SJCRH30 (cell line): ENCODE measurements around the gene PDE3A. TPM values are rescaled to one million over a fixed set of nuclear protein-coding genes. Genes with fewer than 3 reads are reported as not detected.

ENCODE experiments used
- DNase-seq, 2 experiments: peaks; one replicate each; pipeline ENCODE4 v3.0.0-alpha.2; 2015 to 2020
- H3K27ac ChIP-seq: fragments of 250-450 bp; sonication (Bioruptor Pico); 2 replicates; pipeline ENCODE4 v1.5.1; 2020; ENCODE audit warnings: mild to moderate bottlenecking, moderate library complexity
- H3K27me3 ChIP-seq: fragments of 250-450 bp; sonication (Bioruptor Pico); 2 replicates; pipeline ENCODE4 v1.5.1; 2020; ENCODE audit warnings: mild to moderate bottlenecking, moderate library complexity
- H3K36me3 ChIP-seq: fragments of 250-450 bp; sonication (Bioruptor Pico); 2 replicates; pipeline ENCODE4 v1.5.1; 2020; ENCODE audit warnings: mild to moderate bottlenecking, moderate library complexity
- H3K4me1 ChIP-seq: fragments of 250-450 bp; sonication (Bioruptor Pico); 2 replicates; pipeline ENCODE4 v1.5.1; 2020; ENCODE audit warnings: mild to moderate bottlenecking, moderate library complexity
- H3K4me3 ChIP-seq: fragments of 250-450 bp; sonication (Bioruptor Pico); 2 replicates; pipeline ENCODE4 v1.5.1; 2020; ENCODE audit warnings: mild to moderate bottlenecking, moderate library complexity
- H3K9me3 ChIP-seq: fragments of 250-450 bp; sonication (Bioruptor Pico); replicated peaks from 2 replicates; pipeline ENCODE4 v1.5.1; 2020; ENCODE audit warnings: mild to moderate bottlenecking, moderate library complexity
- total RNA-seq: library from RNA; depleted of rRNA; stranded (reverse); fragments of >200 nt; shearing (Covaris generic); gene quantifications from 2 replicates; pipeline ENCODE4 v1.2.3, GENCODE V29; 2014

PDE3A gene
- total RNA-seq, 1 experiment from 2014 or later, result 4.0 TPM

GRCh38 chr12:20448781-20449180 is 80.4 kb downstream of the PDE3A start:
- Histone ChIP-seq H3K27ac (no peak overlapping the region), H3K4me3 (no peak overlapping the region), H3K4me1 (no peaks in the 10 kb centered on the region), H3K27me3 (no peaks in the 10 kb centered on the region), H3K36me3 (no peaks in the 10 kb centered on the region), H3K9me3 (no peaks in the 10 kb centered on the region)
- DNase-seq, result no peak

- Histone ChIP-seq H3K4me3 (no peak overlapping the region), H3K36me3 (no peaks in the 10 kb centered on the region), H3K27ac (no peak overlapping the region), H3K27me3 (no peaks in the 10 kb centered on the region), H3K9me3 (0 out of 2 replicates have a peak, but pooled peaks cover 3% of the 10 kb centered on the region), H3K4me1 (no peaks in the 10 kb centered on the region)
- no peak for DNase-seq
Measured at GRCh38 chr12:20450591-20451180, 82.3 kb downstream of the PDE3A start.

- no peak for DNase-seq
- Histone ChIP-seq H3K27me3 (no peaks in the 10 kb centered on the region), H3K9me3 (0 out of 2 replicates have a peak, but pooled peaks cover 3% of the 10 kb centered on the region), H3K4me3 (no peak overlapping the region), H3K27ac (no peak overlapping the region), H3K36me3 (no peaks in the 10 kb centered on the region), H3K4me1 (no peaks in the 10 kb centered on the region)
Measured at GRCh38 chr12:20451761-20452160, 83.4 kb downstream of the PDE3A start.

GRCh38 chr12:20452496-20453010 is 84.2 kb downstream of the PDE3A start:
- H3K4me1 ChIP-seq, result no peaks in the 10 kb centered on the region
- no peak overlapping the region for H3K27ac ChIP-seq
- no peaks in the 10 kb centered on the region for H3K36me3 ChIP-seq
- no peak for DNase-seq
- H3K27me3 ChIP-seq, result no peaks in the 10 kb centered on the region
- 0 out of 2 replicates have a peak, but pooled peaks cover 3% of the 10 kb centered on the region for H3K9me3 ChIP-seq
- no peak overlapping the region for H3K4me3 ChIP-seq

GRCh38 chr12:20453756-20454310 is 85.5 kb downstream of the PDE3A start:
- Histone ChIP-seq H3K27ac (no peak overlapping the region), H3K27me3 (no peaks in the 10 kb centered on the region), H3K4me1 (no peaks in the 10 kb centered on the region), H3K4me3 (no peak overlapping the region), H3K36me3 (no peaks in the 10 kb centered on the region), H3K9me3 (0 out of 2 replicates have a peak, but pooled peaks cover 3% of the 10 kb centered on the region)
- no peak for DNase-seq

GRCh38 chr12:20455001-20455706 is 86.8 kb downstream of the PDE3A start:
- H3K27me3 ChIP-seq, result no peaks in the 10 kb centered on the region
- H3K27ac ChIP-seq, result no peak overlapping the region
- H3K9me3 ChIP-seq, result 0 out of 2 replicates have a peak, but pooled peaks cover 3% of the 10 kb centered on the region
- no peaks in the 10 kb centered on the region for H3K36me3 ChIP-seq
- H3K4me1 ChIP-seq, result no peaks in the 10 kb centered on the region
- DNase-seq, result no peak
- H3K4me3 ChIP-seq, result no peak overlapping the region

- no peak for DNase-seq
- Histone ChIP-seq H3K27me3 (no peaks in the 10 kb centered on the region), H3K36me3 (no peaks in the 10 kb centered on the region), H3K4me1 (no peaks in the 10 kb centered on the region), H3K27ac (no peak overlapping the region), H3K9me3 (0 out of 2 replicates have a peak, but pooled peaks cover 3% of the 10 kb centered on the region), H3K4me3 (no peak overlapping the region)
Measured at GRCh38 chr12:20457582-20457981, 89.2 kb downstream of the PDE3A start.

- Histone ChIP-seq H3K4me3 (no peak overlapping the region), H3K27me3 (no peaks in the 10 kb centered on the region), H3K4me1 (no peaks in the 10 kb centered on the region), H3K36me3 (no peaks in the 10 kb centered on the region), H3K27ac (no peak overlapping the region), H3K9me3 (0 out of 2 replicates have a peak, but pooled peaks cover 3% of the 10 kb centered on the region)
- DNase-seq, result no peak
Measured at GRCh38 chr12:20458011-20458410, 89.7 kb downstream of the PDE3A start.

GRCh38 chr12:20459920-20460319 is 91.6 kb downstream of the PDE3A start:
- DNase-seq, result no peak
- no peaks in the 10 kb centered on the region for H3K36me3 ChIP-seq
- H3K4me3 ChIP-seq, result no peak overlapping the region
- no peaks in the 10 kb centered on the region for H3K9me3 ChIP-seq
- H3K27ac ChIP-seq, result no peak overlapping the region
- H3K27me3 ChIP-seq, result no peaks in the 10 kb centered on the region
- H3K4me1 ChIP-seq, result no peaks in the 10 kb centered on the region

- H3K36me3 ChIP-seq, result no peaks in the 10 kb centered on the region
- no peak overlapping the region for H3K4me3 ChIP-seq
- H3K9me3 ChIP-seq, result no peaks in the 10 kb centered on the region
- no peak overlapping the region for H3K27ac ChIP-seq
- H3K27me3 ChIP-seq, result no peaks in the 10 kb centered on the region
- DNase-seq, result no peak
- no peaks in the 10 kb centered on the region for H3K4me1 ChIP-seq
Measured at GRCh38 chr12:20460956-20461355, 92.6 kb downstream of the PDE3A start.

- Histone ChIP-seq H3K4me1 (no peaks in the 10 kb centered on the region), H3K27me3 (no peaks in the 10 kb centered on the region), H3K27ac (no peak overlapping the region), H3K36me3 (no peaks in the 10 kb centered on the region), H3K9me3 (no peaks in the 10 kb centered on the region), H3K4me3 (no peak overlapping the region)
- DNase-seq, result peak in 1 of 2 experiments; percentile 43
Measured at GRCh38 chr12:20463913-20464524, 95.7 kb downstream of the PDE3A start.

- no peaks in the 10 kb centered on the region for H3K4me1 ChIP-seq
- no peak overlapping the region for H3K4me3 ChIP-seq
- H3K27ac ChIP-seq, result no peak overlapping the region
- no peaks in the 10 kb centered on the region for H3K36me3 ChIP-seq
- H3K9me3 ChIP-seq, result no peaks in the 10 kb centered on the region
- DNase-seq, result no peak
- H3K27me3 ChIP-seq, result no peaks in the 10 kb centered on the region
Measured at GRCh38 chr12:20469300-20469699, 101.0 kb downstream of the PDE3A start.

- no peak for DNase-seq
Measured at GRCh38 chr12:20469756-20470155, 101.4 kb downstream of the PDE3A start.

GRCh38 chr12:20472102-20472782 is 103.9 kb downstream of the PDE3A start:
- no peaks in the 10 kb centered on the region for H3K27me3 ChIP-seq
- no peaks in the 10 kb centered on the region for H3K9me3 ChIP-seq
- H3K4me3 ChIP-seq, result no peak overlapping the region
- no peak overlapping the region for H3K27ac ChIP-seq
- no peak for DNase-seq
- no peaks in the 10 kb centered on the region for H3K36me3 ChIP-seq
- H3K4me1 ChIP-seq, result no peaks in the 10 kb centered on the region

More at GRCh38 chr12:20469756-20470155, 101.4 kb downstream of the PDE3A start:
- no peaks in the 10 kb centered on the region for H3K27me3 ChIP-seq
- no peaks in the 10 kb centered on the region for H3K4me1 ChIP-seq
- no peak overlapping the region for H3K27ac ChIP-seq
- no peak overlapping the region for H3K4me3 ChIP-seq
- H3K9me3 ChIP-seq, result no peaks in the 10 kb centered on the region
- no peaks in the 10 kb centered on the region for H3K36me3 ChIP-seq
